ENCODE measurements around the gene SLC17A7.

- TF ChIP-seq CTCF (IDR thresholded peaks at IDR 0.05) (no peak), EZH2 (IDR thresholded peaks at IDR 0.05; ENCODE audit: borderline replicate concordance, insufficient read depth, low read depth, low read length, poor library complexity, severe bottlenecking) (no peak)
These were observed 39.8 kb upstream of the SLC17A7 start for GRCh38 chr19:49481020-49481683.
